Stomach smooth muscle (tissue), 2 donors: ENCODE data around the gene RPS19BP1.
A peak's percentile ranks its signal among the peaks of the same experiment; 100 is the strongest.

Experiments
- H3K27ac ChIP-seq: one replicate; pipeline ENCODE4 v1.7.0; 2013; ENCODE audit warnings: mild to moderate bottlenecking, low read length, inconsistent platforms
- H3K27me3 ChIP-seq, 2 donors: one replicate each; pipeline ENCODE4 v1.7.0; 2013; ENCODE audit warnings: low read length in 2 of 2; ENCODE audit not compliant: insufficient read depth in 2 of 2, control insufficient read depth in 1 of 2
- H3K36me3 ChIP-seq, 2 donors: one replicate each; pipeline ENCODE4 v1.7.0; 2013; ENCODE audit warnings: low read length in 2 of 2; ENCODE audit not compliant: control insufficient read depth in 2 of 2, insufficient read depth in 2 of 2
- H3K4me1 ChIP-seq: one replicate; pipeline ENCODE4 v1.7.0; 2013; ENCODE audit warnings: low read length; ENCODE audit not compliant: control insufficient read depth, insufficient read depth
- H3K4me3 ChIP-seq, 2 donors: one replicate each; pipeline ENCODE4 v1.7.0; 2013; ENCODE audit warnings: low read length in 2 of 2
- H3K9ac ChIP-seq, 2 donors: one replicate each; pipeline ENCODE4 v1.7.0; 2013; ENCODE audit warnings: low read length in 2 of 2, mild to moderate bottlenecking in 1 of 2
- H3K9me3 ChIP-seq, 2 donors: one replicate each; pipeline ENCODE4 v1.7.0; 2013; ENCODE audit warnings: low read length in 2 of 2; ENCODE audit not compliant: control insufficient read depth in 2 of 2
- donor health status: healthy.
- donor health status: Pancreatic carcinoma.

The RPS19BP1 gene

GRCh38 chr22:39520226-39521105 lies 12.1 kb downstream of the RPS19BP1 start, which contains the start of gene ATF4:
Gene ATF4 (plus strand): TSS chr22:39520562. CDS start chr22:39521446, 884 bp downstream.
- peaks cover 25 to 34% of the 10 kb centered on the region in 2 donors for H3K36me3 ChIP-seq
- peak within 1 kb of the TSS; percentile 94 to 98 for H3K4me3 ChIP-seq
- H3K9me3 ChIP-seq: no peaks in the 10 kb centered on the region
- peaks cover 50% of the 10 kb centered on the region for H3K4me1 ChIP-seq
- peak within 1 kb of the TSS; percentile 99 for H3K9ac ChIP-seq
- no peaks in the 10 kb centered on the region for H3K27me3 ChIP-seq
- peak within 1 kb of the TSS; percentile 99 for H3K27ac ChIP-seq

DNA sequence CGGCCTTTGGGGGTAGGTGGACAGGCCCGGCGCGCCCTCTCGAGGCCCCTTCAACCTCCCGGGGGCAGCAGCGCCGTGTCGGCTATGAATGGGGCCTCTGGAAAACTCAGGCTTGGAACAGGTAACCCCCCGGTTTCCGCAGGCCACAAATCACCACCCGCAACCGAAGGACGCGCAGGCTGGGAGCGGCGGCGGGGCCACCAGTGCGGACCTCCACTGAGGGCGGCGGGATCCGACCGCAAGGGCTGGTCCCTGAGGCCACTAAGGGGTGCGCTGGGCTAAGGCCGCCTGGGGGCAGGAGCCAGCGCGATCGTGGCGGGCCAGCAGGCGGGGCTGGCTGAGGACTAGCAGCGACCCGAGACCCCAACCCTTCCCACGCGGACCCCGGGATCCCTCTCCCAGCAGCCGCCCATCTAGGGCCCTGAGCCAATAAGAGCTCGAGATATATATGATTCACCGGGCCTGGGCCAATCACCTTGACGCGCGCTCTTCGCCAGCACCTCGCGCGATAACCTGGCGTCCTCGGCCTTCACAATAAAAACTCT lies 12.8 kb downstream of the RPS19BP1 start:
- peaks cover 32 to 38% of the 10 kb centered on the region in 2 donors for H3K36me3 ChIP-seq
- no peaks in the 10 kb centered on the region for H3K27me3 ChIP-seq
- H3K9ac ChIP-seq: peak overlapping the region; percentile 99
- H3K9me3 ChIP-seq: no peaks in the 10 kb centered on the region
- H3K27ac ChIP-seq: peak overlapping the region; percentile 99
- peak overlapping the region; percentile 94 to 98 for H3K4me3 ChIP-seq
- peaks cover 47% of the 10 kb centered on the region for H3K4me1 ChIP-seq

- peaks cover 31 to 40% of the 10 kb centered on the region in 2 donors for H3K36me3 ChIP-seq
- H3K4me1 ChIP-seq: peaks cover 42% of the 10 kb centered on the region
- H3K4me3 ChIP-seq: peak overlapping the region; percentile 94 to 98
- no peaks in the 10 kb centered on the region for H3K27me3 ChIP-seq
- H3K27ac ChIP-seq: peak overlapping the region; percentile 99
- no peaks in the 10 kb centered on the region for H3K9me3 ChIP-seq
- H3K9ac ChIP-seq: peak overlapping the region; percentile 99
Measured at GRCh38 chr22:39518996-39519680, 13.4 kb downstream of the RPS19BP1 start.

DNA sequence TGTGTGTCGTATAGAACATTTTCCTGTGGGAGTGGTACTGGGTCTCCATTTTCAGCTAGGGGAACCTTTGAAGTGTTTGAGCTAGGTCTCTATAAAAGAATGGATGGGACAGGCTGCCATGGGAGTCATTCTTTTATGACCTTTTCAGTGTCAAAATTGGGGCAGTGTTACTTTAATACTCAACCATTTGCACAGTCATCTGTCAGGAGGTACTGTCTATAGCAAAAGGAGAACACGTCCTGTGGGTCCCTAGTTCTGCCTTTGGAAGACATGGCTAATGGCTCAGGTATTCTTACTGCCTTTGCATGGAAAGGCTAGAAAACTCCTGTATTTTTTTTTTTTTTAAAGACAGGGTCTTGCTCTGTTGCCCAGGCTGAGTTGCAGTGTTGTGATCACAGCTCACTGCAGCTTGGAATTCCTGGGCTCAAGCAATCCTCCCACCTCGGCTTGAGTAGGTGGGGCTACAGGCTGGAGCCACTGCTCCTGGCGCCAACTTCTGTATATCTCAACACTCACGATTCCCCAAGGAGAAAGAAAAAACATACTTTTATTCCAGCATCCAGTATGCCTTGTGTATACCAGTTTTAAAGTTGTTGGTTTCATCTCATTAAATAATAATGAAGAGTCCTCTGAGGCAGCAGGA lies 14.3 kb downstream of the RPS19BP1 start:
- H3K9me3 ChIP-seq: no peaks in the 10 kb centered on the region
- H3K9ac ChIP-seq: peak overlapping the region; percentile 99
- H3K36me3 ChIP-seq: peaks cover 37 to 46% of the 10 kb centered on the region in 2 donors
- peaks cover 37% of the 10 kb centered on the region for H3K4me1 ChIP-seq
- H3K27me3 ChIP-seq: no peaks in the 10 kb centered on the region
- no peak overlapping the region for H3K27ac ChIP-seq
- no peak overlapping the region for H3K4me3 ChIP-seq

DNA sequence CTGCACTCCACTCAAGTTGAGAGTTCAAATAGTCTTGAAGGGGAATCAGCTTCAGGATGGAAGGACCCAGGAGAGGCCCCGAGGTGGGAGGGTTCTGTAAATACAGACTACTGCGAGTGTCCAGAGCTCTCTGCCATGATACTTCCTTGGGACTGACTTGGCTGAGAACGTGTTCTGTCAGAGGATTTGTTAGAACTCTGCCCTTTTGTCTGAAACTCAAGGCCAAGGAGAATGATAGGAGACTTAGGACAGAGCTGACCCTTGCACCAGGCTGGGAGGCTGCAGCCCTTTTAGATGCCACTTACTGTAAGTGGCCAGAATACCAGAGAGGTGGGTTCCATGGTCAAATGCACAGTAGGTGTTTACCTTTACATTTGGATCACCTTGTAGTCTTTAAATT lies 15.1 kb downstream of the RPS19BP1 start:
- H3K36me3 ChIP-seq: peaks cover 35 to 46% of the 10 kb centered on the region in 2 donors
- no peaks in the 10 kb centered on the region for H3K9me3 ChIP-seq
- H3K27ac ChIP-seq: no peak overlapping the region
- H3K4me1 ChIP-seq: peaks cover 29% of the 10 kb centered on the region
- no peak overlapping the region for H3K4me3 ChIP-seq
- H3K9ac ChIP-seq: no peak overlapping the region
- H3K27me3 ChIP-seq: no peaks in the 10 kb centered on the region

DNA sequence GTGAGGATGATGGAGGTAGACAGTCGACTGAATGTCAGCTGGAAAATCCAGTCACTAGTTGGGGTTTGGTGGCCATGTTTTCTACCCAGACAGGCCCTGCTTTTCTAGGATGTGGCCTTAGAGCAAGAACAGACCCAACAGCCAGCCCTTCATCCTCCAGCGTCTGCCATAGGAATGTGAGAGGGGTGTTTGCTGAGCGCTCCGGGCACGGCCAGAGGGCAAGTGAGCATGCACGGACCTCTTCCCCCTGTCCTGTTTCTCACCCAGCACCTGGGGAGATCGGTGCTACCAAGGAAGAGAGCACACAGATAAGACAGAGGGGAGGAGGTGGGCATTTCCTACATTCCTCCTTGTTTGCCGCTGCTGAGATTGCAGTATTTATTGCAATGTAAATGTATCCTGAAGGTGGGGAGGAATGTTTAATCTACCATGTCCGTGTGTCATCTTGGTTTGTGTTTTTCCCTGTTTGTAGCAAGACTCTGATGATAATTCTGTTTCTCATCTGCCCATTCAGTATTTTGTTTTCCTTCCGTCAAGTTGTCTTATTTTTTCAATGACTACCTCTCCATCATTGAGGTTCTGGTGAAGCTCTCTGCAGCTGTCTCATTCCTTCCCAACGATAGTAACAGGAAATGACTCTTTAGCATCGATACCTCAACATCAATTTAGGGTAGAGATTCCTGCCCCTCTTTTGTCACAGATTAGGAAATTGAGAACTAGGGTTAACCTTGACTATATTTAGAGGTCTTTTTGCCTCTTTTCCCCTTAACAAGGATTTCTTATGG lies 17.1 kb downstream of the RPS19BP1 start:
- no peak overlapping the region for H3K27ac ChIP-seq
- no peaks in the 10 kb centered on the region for H3K9me3 ChIP-seq
- H3K4me1 ChIP-seq: peaks cover 19% of the 10 kb centered on the region
- peak overlapping the region in 1 of 2 donors; percentile 36 for H3K9ac ChIP-seq
- H3K36me3 ChIP-seq: peaks cover 40 to 46% of the 10 kb centered on the region in 2 donors
- no peak overlapping the region for H3K4me3 ChIP-seq
- H3K27me3 ChIP-seq: no peaks in the 10 kb centered on the region

DNA sequence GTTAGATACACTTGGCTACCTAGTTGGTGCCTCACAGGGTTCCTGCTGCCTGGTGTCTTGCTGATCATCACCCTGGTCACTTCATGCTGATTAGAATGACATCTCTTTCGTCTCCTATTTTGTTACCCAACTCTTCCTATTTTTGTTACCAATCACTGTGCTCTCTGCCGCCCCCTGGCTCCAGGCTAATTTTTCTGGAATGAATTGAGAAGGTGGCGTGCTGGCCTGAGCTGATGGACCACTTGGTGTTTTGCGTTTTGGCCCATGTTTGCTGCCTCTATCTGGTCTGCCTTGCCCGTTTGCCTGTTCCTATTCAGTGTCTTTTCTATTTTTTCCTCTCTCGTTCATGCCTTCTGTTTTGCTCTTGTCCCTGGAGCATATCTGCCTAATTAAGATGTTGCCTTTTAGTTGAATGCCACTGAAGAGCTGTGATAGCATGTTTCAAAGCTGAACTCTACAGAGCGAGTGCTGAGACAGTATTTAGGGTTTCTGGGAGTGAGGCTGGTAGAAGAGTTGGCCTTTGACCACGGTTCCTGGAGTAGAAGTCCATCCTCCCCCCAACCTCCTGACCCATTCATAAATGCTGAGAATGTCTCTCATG lies 18.1 kb downstream of the RPS19BP1 start:
- H3K27ac ChIP-seq: no peak overlapping the region
- H3K4me1 ChIP-seq: peaks cover 19% of the 10 kb centered on the region
- H3K4me3 ChIP-seq: no peak overlapping the region
- no peak overlapping the region for H3K9ac ChIP-seq
- no peaks in the 10 kb centered on the region for H3K9me3 ChIP-seq
- H3K36me3 ChIP-seq: peaks cover 40 to 49% of the 10 kb centered on the region in 2 donors
- no peaks in the 10 kb centered on the region for H3K27me3 ChIP-seq

DNA sequence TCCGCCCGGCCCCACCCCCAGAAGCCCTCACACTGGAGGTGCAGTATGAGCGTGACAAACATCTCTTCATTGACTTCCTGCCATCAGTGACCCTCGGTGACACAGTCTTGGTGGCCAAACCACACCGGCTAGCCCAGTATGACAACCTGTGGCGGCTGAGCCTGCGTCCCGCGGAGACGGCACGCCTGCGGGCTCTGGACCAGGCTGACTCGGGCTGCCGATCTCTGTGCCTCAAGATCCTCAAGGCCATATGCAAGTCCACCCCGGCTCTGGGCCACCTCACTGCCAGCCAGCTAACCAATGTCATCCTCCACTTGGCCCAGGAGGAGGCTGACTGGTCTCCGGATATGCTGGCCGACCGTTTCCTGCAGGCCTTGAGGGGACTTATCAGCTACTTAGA lies 18.8 kb downstream of the RPS19BP1 start:
- H3K9me3 ChIP-seq: no peaks in the 10 kb centered on the region
- H3K4me3 ChIP-seq: no peak overlapping the region
- no peaks in the 10 kb centered on the region for H3K27me3 ChIP-seq
- peaks cover 43 to 51% of the 10 kb centered on the region in 2 donors for H3K36me3 ChIP-seq
- H3K4me1 ChIP-seq: peaks cover 12% of the 10 kb centered on the region
- H3K27ac ChIP-seq: no peak overlapping the region
- H3K9ac ChIP-seq: no peak overlapping the region

- Histone ChIP-seq H3K4me3 (no peak overlapping the region), H3K9ac (no peak overlapping the region), H3K4me1 (peaks cover 7% of the 10 kb centered on the region), H3K36me3 (peaks cover 55 to 59% of the 10 kb centered on the region in 2 donors), H3K27me3 (no peaks in the 10 kb centered on the region), H3K27ac (no peak overlapping the region), H3K9me3 (no peaks in the 10 kb centered on the region)
Measured at GRCh38 chr22:39512026-39512425, 20.5 kb downstream of the RPS19BP1 start.
